OCI-LY3 (cell line): ENCODE measurements around the gene HCK.

Experiments
- CTCF ChIP-seq: fragments of 200-600, 300-600 bp; sonication (generic); IDR thresholded peaks from 2 replicates; pipeline ENCODE4 v1.5.1; 2014; ENCODE audit warnings: antibody characterized with exemption, low read length, low read depth
- EZH2phosphoT487 ChIP-seq: fragments of 200-600 bp; shearing (Covaris generic); IDR thresholded peaks from 2 replicates; pipeline ENCODE4 v1.6.1; 2018; ENCODE audit warnings: antibody characterized with exemption, mixed run types, low read depth

- TF ChIP-seq CTCF (no peak), EZH2phosphoT487 (no peak)
These were observed 23.5 kb downstream of the HCK start for GRCh38 chr20:32075534-32075933.
